Colon (tissue), 2 donors: Measurements from ENCODE around the gene STUM.

Source experiments
- FAIRE-seq: peaks from 2 replicates; lab custom pipeline; 2012; peaks lifted over from hg19 to GRCh38; lab: Jason Lieb, UNC
- donor health status: control.
- donor health status: control.

Gene STUM

DNA sequence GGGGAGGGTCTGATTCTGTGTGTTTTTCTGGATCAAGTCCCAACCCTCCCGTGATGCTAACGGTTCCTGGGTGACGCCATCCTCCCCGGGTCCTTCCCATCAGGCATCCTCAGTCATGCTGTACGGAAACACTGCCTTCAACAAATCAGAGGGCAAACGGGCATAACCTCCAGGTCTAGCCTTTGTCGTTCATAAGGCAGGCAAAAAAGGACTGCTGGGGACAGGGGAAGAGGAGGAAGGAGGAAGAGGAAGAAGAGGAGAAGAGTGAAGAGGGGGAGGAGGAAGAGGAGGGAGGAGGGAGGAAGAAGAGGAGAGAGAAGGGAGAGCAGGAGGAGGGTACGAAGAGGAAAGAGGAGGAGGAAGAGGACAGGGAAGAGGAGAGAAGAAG lies 106.1 kb downstream of the STUM start:
- no peak for FAIRE-seq

GRCh38 chr1:226655251-226656163 lies 106.9 kb downstream of the STUM start:
- no peak for FAIRE-seq

GRCh38 chr1:226656201-226656600 lies 107.6 kb downstream of the STUM start:
- no peak for FAIRE-seq

DNA sequence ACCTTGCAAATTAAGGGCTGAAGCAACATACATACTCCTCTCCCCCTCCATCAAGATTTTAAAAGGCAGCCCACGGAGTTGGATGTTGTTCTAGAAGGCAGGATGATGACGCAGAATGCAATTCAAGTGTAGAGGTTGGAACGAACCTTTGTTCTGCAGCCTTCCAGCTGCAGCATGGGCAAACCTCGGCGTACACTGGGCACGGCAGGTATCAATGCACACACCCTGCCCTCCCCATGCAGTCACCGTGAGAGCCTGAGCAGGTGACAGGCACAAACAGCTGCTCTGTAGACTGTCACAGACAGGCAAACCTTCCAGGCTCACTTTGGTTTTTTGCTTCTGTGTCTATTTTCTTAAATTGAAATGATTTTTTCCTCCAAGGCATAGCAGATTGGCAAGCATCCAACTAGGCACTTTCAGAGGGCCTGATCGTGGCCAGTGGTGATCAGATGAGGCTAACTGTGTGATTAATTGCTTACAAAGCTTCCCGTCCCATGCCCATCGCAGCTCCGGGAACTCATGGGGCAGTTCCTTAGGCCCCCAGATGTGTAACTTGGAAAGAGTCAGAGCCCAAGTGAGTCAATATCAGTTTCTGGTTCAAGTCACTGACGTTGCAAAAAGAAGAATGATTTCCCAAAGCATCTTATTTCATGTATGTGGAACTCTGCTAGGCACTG lies 108.2 kb downstream of the STUM start:
- FAIRE-seq = no peak

GRCh38 chr1:226657895-226658545 lies 109.5 kb downstream of the STUM start:
- no peak for FAIRE-seq

DNA sequence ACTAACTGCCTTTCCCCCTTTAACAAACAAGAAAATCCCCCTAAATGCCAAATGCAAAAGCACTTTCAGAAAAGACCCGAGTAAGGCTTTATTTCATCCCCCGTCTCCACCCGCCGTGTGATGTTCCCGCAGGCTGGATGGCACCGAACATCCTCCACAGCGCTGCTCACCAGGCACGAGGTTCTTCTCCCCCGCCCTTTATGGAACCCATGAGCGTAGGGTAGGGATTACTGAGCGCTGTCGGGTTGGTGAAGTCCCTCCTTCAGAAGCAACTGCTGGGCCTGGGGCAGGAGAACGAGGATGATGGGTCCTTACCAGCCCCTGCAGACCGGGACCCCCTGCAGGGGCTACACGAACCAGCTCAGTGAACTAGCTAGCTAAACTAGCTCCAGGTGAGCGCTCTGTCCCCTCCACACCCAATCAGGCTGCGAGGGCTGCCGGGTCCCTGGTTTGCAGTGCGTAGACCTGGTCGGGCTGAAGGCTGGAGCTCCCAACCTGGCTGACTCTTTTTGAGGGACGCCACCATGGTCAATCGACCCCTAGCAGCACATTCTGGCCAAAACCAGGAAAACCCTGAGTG lies 110.1 kb downstream of the STUM start:
- FAIRE-seq = no peak
